Breast epithelium (tissue), 3 donors: ENCODE measurements around the gene RASAL3.

Experiments used
- POLR2A ChIP-seq: fragments of 450-650 bp; IDR thresholded peaks from one replicate; pipeline ENCODE4 v1.6.1; 2016; ENCODE audit warnings: antibody characterized with exemption, mild to moderate bottlenecking, moderate library complexity
- POLR2AphosphoS5 ChIP-seq, 3 donors: sonication (generic); formaldehyde crosslinking; IDR thresholded peaks; one replicate each; pipeline ENCODE4 v1.6.1; 2017; ENCODE audit warnings: antibody characterized with exemption in 3 of 3

DNA sequence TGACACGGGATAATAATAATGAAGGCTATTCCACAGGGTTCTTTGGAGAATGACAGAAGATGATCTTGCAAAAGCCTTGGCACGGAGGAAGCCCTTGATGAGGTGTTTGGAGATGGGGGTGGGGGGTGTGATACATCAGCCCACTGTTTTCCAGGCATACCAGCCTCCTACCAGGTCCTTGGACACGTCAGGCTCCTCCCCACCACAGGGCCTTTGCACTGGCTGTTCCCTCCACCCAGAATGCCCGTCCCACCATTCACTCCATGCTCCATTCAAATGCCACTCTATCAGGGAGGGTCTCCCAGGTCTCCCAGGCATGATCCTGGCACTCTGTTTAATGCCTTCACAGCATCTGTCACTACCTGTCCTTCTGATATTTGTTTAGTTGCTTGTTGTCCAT lies 17.3 kb downstream of the RASAL3 start:
- TF ChIP-seq POLR2AphosphoS5 (IDR thresholded peaks at IDR 0.05) (no peak), POLR2A (no peak)
